ENCODE results near the gene RGP1.

Gene RGP1

DNA sequence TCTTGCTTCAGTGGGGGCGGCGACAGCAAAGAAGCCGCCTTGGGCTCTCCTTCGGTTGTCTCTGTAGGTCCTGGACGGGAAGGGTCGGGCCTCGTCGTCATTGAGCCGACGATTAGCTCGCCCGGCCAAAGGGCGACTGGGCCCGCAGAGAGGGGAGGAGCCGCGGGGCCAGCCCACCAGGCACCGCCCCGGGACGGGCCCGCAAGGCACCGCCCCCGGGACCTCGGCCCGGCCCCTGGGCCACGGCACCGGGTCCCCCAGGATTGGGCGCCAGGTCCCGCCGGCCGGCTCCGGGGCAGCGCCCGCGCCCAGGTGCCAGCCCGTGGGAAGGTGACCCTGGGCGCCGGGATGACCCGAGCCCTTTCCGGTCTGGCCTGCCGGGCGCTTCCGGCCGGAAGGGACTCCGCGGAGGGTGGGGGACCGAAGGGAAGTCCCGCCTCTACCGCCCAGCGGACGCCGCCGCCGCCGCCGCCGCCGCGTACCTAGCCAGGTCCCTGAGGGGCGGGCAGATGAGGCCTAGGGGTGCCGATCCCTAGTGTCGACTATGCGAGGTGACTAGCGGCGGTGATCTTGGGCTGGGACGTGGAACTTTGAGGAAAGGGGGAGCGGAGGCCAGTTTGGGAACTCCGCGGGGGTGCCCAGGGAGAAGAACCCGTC is at the start of gene RGP1, which contains the start of gene GBA2:
Gene RGP1, plus strand, starts transcription at position 430 of the 657 bp plus-strand sequence. CDS start 469 bp downstream, outside the sequence.
Gene GBA2, minus strand, starts transcription at position 371 of the 657 bp plus-strand sequence. CDS start 524 bp downstream, outside the sequence.
- no peak for FAIRE-seq

- no peak for FAIRE-seq
These were observed 49.1 kb upstream of the RGP1 start for GRCh38 chr9:35700031-35700430.

GRCh38 chr9:35700942-35701341 is 48.1 kb upstream of the RGP1 start:
- no peak for FAIRE-seq

DNA sequence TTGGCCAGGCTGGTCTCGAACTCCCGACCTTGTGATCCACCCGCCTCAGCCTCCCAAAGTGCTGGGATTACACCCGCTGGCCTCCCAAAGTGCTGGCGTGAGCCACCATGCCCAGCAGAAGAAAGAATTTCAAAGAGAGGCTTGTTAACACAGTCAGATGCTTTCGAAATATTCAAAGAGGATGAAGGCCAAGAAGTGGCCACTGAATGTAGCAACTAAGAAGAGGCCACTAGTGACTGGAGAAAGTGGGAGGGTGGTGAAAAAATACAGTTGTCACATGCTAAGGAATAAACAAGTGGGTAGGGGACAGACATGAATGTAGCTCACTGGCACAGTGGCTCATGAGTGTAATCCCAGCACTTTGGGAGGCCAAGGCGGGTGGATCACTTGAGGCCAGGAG is 46.4 kb upstream of the RGP1 start:
- FAIRE-seq = no peak

DNA sequence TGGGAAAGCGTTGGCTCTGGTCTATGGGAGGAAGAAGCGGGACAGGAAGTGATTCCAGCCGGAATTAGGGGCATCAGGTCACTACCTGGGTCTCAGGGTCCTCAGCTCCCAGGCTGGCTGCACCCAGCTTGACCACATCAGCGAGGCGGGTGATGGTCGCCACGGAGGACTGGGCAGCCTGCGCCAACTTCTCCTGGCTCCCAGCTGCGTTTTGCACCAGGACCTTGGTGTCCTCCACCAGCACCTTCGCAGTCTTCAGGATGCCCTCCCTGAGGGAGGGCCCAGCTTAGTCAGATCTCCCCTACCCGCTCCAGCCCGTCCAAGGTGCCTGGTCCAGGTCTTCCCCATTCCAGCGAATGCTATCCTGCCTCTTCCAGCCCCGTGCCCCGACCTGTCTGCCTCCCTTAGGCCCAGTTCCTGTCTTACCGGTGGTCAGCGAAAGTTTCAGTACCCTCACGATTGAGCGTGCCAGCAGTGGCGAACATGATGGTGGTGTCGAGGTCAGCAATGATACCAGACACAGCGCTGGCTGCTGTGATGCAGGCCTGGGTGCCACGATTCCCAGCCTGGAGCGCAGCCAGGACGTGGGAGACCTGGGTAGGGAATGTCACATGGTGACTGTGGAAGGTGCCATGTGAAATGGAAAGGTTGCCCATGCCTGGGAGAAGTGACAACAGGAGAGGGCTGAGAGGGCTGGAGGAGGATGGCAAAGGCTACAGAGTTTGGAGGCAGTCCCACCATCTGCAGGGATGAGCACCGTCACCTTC is 45.0 kb upstream of the RGP1 start:
- no peak for FAIRE-seq

GRCh38 chr9:35705372-35705771 is 43.7 kb upstream of the RGP1 start:
- FAIRE-seq = no peak

- no peak for FAIRE-seq
These were observed 43.2 kb upstream of the RGP1 start for GRCh38 chr9:35705836-35706430.

GRCh38 chr9:35706951-35707350 is 42.1 kb upstream of the RGP1 start:
- no peak for FAIRE-seq

DNA sequence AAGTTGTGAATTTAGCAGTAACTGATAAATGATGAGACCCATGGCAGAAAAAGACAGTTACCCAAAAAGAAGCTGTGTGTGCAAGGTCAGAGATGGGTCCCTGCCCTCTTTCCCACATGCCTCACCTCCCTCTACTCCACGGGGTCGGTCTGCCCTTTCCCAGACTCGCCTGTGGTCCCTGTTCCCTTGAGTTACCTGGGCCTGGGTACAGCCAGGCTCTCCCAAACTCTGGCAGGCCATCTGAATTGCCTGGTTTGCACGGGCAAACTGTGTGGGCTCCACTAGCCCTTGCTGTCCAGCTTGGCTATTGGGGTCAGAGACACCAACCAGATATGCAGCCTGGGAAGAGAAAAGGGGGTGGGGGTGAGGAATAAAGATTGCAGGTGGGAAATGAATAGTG is 40.9 kb upstream of the RGP1 start:
- FAIRE-seq = no peak

- no peak for FAIRE-seq
These were observed 38.1 kb upstream of the RGP1 start for GRCh38 chr9:35710818-35711500.

DNA sequence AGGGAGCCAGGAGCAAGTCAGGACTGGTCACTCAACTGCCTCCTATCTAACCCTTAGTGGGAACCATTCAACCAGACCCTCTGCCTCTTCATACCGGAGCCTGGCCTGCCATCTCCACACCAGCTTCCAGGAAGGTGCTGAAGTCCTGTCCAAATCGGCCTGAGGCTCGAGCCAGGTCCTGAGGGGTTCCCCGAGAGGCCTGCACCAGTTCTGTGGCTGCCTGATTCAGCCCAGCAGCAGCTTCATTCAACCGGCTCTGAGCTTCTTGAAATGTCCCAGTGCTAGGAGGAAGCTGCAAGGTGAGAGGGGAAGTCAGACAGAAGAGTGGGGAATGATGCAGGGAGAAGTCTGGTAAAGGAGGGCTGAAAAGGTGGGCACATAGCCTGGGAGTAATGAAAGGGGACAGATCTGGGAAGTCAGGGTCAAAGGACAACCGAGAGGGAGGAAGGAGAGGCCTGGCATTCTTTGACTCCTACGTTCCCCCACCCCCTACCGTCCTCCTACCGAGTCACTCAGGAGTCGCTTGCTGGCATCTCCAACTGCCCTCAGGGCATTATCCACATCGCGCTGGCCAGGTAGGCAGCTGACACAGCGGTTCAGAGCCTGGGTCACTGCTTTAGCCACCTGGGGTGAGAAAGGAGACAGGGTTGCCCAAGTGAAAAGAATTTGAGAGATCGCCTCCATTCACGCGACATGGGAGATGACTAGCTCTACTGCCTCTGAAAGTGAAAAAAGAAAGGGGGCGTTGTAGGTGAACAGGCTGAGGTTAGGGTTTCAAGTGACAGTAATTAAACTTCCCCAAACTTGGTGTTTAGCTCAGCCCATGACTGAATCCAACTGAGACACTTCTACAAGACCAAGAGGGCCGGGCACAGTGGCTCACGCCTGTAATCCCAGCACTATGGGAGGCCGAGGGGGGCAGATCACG is 37.3 kb upstream of the RGP1 start:
- no peak for FAIRE-seq

- no peak for FAIRE-seq
These were observed 36.2 kb upstream of the RGP1 start for GRCh38 chr9:35712762-35713400.

DNA sequence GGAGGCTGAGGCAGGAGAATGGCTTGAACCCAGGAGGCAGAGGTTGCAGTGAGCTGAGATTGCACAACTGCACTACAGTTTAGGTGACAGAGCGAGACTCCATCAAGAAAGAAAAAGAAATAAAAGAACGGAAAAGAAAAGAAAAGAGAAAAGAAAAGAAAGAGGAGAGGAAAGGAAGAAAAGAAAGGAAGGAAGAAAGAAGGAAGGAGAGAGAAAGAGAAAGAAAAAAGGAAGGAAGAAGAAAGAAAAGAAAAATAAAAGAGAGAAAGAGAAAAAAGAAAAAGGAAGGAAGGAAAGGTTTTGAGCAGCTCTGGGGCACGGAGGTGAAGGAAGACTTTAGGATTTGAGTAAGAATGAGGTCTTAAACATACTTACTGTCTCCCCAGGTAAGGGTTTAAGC is 35.5 kb upstream of the RGP1 start:
- FAIRE-seq = no peak

DNA sequence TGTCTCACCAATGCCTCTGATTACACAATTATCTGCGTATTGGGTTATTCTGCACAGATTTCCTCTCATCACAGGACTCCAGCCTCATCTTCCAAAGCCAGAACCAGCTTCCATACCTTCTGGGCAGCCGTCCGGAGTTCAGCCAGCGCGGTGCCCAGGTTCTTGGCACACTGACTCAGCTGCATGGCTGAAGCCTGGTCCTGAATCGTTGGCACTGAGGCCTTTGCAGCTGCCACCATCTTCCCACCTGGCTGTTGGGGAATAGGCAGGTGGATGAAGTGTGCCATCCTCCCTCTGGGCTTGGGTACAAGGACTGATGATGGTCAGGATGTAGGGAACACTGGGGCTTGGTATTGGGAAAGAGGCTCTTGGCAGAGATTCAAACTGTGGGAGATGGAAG is 35.0 kb upstream of the RGP1 start:
- FAIRE-seq = no peak

- FAIRE-seq = no peak
These were observed 34.4 kb upstream of the RGP1 start for GRCh38 chr9:35714579-35715252.

- no peak for FAIRE-seq
These were observed 32.9 kb upstream of the RGP1 start for GRCh38 chr9:35716230-35716629.

DNA sequence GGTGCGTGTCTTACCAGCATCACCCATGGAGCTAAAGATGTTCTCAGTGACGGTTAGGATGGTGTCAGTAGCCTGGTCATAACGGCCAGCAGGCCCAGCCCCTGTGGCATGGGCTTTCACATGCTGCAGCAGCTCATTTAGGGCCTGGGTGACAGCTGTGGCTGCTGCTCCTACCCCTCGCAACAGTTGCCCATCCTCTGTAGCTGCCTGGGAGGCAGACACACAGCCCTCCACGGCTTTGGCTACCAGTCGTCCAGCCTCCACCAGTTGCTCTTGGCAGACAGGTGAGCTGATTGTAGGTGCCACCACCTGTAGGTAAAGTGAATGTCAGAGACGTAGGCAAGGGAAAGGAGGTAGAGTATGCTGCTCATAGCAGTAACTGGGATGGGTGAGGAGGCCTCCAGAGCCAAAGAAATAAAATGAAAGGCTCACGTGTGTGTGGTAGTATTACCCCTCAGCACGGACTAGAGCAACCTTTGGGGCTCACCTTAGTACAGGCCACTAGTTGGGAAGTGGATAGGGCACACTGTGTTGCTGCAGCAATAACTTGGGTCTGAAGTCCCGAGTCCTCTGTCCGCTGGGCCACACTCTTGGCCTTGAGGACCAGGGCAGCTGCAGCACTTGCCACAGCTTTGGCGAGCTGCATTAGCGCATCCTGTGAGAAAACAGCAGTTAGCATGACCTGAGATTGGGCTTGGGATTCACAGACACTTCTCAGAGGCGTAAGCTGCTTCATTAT is 31.8 kb upstream of the RGP1 start:
- no peak for FAIRE-seq

DNA sequence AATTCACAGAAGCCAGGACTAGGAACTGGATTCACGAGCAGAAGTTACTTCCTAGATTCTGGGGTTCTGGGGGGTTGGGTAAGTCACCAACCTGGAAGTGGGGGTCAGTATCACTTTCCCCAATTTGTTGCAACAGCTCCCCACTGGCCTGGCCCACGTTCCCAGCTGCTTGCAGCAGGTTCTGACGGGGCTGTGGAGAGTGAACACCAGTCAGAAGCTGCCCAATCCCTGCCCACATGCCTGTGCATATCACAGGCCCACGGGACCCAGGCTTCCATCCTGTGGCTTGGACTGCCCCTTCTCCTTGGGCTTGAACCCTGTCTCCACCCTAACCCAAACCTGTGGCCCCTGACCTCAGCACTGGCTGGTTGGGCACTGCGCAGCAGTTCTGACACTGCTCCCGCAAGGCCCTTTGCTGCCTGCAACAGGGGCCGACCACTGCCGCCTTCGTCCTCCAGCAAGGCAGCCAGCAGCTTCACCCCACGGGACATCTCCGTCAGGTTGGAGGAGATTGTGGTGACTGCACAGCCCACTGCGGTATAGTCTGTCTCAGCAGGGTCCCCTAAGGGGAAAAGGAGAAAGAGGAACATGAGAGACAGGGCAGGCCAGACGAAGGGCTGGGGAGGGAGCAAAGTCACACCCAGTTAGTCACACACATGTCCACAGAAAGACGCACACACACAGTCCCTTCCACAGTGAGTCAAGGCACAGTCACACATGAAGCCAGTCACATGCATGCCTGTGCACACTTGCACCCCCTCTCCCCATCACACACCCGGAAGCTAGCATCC is 30.2 kb upstream of the RGP1 start:
- no peak for FAIRE-seq

DNA sequence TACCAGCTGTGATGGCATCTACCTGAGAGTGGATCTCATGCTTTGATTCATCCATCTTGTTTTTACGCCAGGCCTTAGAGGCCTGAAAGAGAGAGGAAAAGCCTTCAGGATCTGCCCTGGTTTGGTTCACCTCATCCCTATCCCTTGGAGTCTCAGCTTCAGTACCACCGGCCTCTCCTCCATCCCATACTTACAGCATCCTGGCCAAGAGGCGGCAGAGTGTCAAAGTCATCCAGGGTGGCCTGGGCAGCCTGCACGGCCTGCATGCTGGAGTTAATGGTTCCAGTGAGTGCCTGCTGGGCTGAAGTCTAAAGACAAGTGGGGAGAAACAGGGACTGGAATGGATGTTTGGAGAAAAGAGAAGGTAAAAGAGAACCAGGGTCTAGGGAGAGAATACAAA is 29.5 kb upstream of the RGP1 start:
- FAIRE-seq = no peak

- no peak for FAIRE-seq
These were observed 25.7 kb upstream of the RGP1 start for GRCh38 chr9:35723426-35723825.

All from TTC549 (cell line).